ENCODE measurements around the gene HMGN4.

The HMGN4 gene

GRCh38 chr6:26594730-26595632, 56.8 kb downstream of the HMGN4 start:
- H3K27me3 ChIP-seq (ENCODE audit: control insufficient read depth in 2 of 2, insufficient read depth in 2 of 2, low read length in 2 of 2): peaks cover 12 to 18% of the 10 kb centered on the region in 2 donors
- peak overlapping the region in 1 of 2 donors; percentile 57 for H3K27ac ChIP-seq (ENCODE audit: low read depth in 2 of 2, low read length in 2 of 2)
- peak overlapping the region in 1 of 2 donors; percentile 73 for H3K9ac ChIP-seq (ENCODE audit: low read depth in 1 of 2, low read length in 2 of 2)
- H3K9me3 ChIP-seq (ENCODE audit: control insufficient read depth in 2 of 2, low read length in 2 of 2): no peaks in the 10 kb centered on the region
- peaks cover 18 to 22% of the 10 kb centered on the region in 2 donors for H3K36me3 ChIP-seq (ENCODE audit: control insufficient read depth in 2 of 2, insufficient read depth in 2 of 2, low read length in 2 of 2)
- peak overlapping the region; percentile 90 to 99 for H3K4me3 ChIP-seq (ENCODE audit: low read length in 2 of 2)
- H3K4me1 ChIP-seq (ENCODE audit: control insufficient read depth in 2 of 2, insufficient read depth in 2 of 2, low read length in 2 of 2): peaks cover 9 to 17% of the 10 kb centered on the region in 2 donors

DNA sequence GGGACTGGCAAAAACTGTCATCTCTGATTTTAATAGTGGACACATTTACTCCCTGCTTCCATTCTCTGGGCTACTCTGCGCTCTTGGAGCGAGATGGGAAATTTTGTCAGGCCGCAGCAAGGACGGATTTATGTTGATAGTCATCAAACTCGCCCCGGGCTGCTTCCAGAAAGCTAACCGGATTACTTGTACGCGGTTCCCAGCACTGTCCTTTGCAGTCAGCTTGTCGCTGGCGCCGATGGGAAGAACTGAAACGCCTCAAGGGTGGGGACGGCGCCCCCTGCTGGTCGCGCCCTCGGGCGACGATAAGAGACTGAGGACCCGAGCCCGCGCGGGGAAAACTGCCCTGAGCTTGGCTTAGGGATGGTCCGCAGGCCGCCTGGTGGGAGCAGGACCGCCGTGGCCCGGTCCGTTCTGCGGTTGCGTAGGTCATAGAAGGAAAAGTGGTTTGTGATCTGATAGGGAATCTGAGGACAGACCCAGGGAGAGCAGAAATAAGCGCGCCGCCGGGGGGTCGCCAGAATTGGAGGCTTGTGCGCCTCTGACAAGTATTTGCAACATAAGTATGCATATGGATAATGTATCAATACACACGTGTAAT, 57.6 kb downstream of the HMGN4 start:
- peaks cover 18 to 27% of the 10 kb centered on the region in 2 donors for H3K36me3 ChIP-seq (ENCODE audit: control insufficient read depth in 2 of 2, insufficient read depth in 2 of 2, low read length in 2 of 2)
- H3K27me3 ChIP-seq (ENCODE audit: control insufficient read depth in 2 of 2, insufficient read depth in 2 of 2, low read length in 2 of 2): peaks cover 12 to 18% of the 10 kb centered on the region in 2 donors
- peak overlapping the region; percentile 90 to 99 for H3K4me3 ChIP-seq (ENCODE audit: low read length in 2 of 2)
- peak overlapping the region; percentile 61 to 73 for H3K9ac ChIP-seq (ENCODE audit: low read depth in 1 of 2, low read length in 2 of 2)
- H3K9me3 ChIP-seq (ENCODE audit: control insufficient read depth in 2 of 2, low read length in 2 of 2): no peaks in the 10 kb centered on the region
- peaks cover 9 to 17% of the 10 kb centered on the region in 2 donors for H3K4me1 ChIP-seq (ENCODE audit: control insufficient read depth in 2 of 2, insufficient read depth in 2 of 2, low read length in 2 of 2)
- peak overlapping the region; percentile 57 to 63 for H3K27ac ChIP-seq (ENCODE audit: low read depth in 2 of 2, low read length in 2 of 2)

Data from mucosa of rectum (tissue), 2 donors.